H9 (cell line): ENCODE measurements around the gene TMA7. TPM values are rescaled to one million over a fixed set of nuclear protein-coding genes. Genes with fewer than 3 reads are reported as not detected.

ENCODE experiments used
- DNase-seq: peaks from one replicate; pipeline ENCODE4 v3.0.0-alpha.2; 2017
- H2AFZ ChIP-seq: one replicate; pipeline ENCODE4 v1.6.1; 2013; ENCODE audit warnings: mild to moderate bottlenecking, low read length, control low read depth, moderate library complexity
- H2AK5ac ChIP-seq: 2 replicates; pipeline ENCODE4 v1.6.1; 2013; ENCODE audit warnings: low read length, control low read depth, mixed read lengths; ENCODE audit not compliant: insufficient read length
- H2BK120ac ChIP-seq: one replicate; pipeline ENCODE4 v1.6.1; 2013; ENCODE audit warnings: low read depth, mild to moderate bottlenecking, low read length, control low read depth, inconsistent platforms; ENCODE audit not compliant: poor library complexity, severe bottlenecking
- H2BK12ac ChIP-seq: 2 replicates; pipeline ENCODE4 v1.6.1; 2013; ENCODE audit warnings: low read length, control low read depth, mixed read lengths, low read depth; ENCODE audit not compliant: insufficient read length
- H2BK15ac ChIP-seq: 2 replicates; pipeline ENCODE4 v1.6.1; 2013; ENCODE audit warnings: low read depth, low read length, control low read depth
- H2BK20ac ChIP-seq: one replicate; pipeline ENCODE4 v1.6.1; 2013; ENCODE audit warnings: low read depth, mild to moderate bottlenecking, low read length, control low read depth, inconsistent platforms; ENCODE audit not compliant: poor library complexity, severe bottlenecking
- H2BK5ac ChIP-seq: 2 replicates; pipeline ENCODE4 v1.6.1; 2013; ENCODE audit warnings: low read length, control low read depth, mixed read lengths; ENCODE audit not compliant: insufficient read length
- H3K14ac ChIP-seq: 2 replicates; pipeline ENCODE4 v1.6.1; 2013; ENCODE audit warnings: low read length, control low read depth; ENCODE audit not compliant: insufficient read depth
- H3K18ac ChIP-seq: 2 replicates; pipeline ENCODE4 v1.6.1; 2013; ENCODE audit warnings: low read depth, mild to moderate bottlenecking, mixed read lengths, low read length, control low read depth; ENCODE audit not compliant: insufficient read length
- H3K23ac ChIP-seq: 2 replicates; pipeline ENCODE4 v1.6.1; 2013; ENCODE audit warnings: low read length, control low read depth, mixed read lengths, low read depth; ENCODE audit not compliant: insufficient read length
- H3K23me2 ChIP-seq: 2 replicates; pipeline ENCODE4 v1.6.1; 2013; ENCODE audit warnings: low read depth, mild to moderate bottlenecking, mixed read lengths, low read length, control low read depth; ENCODE audit not compliant: insufficient read length, poor library complexity, severe bottlenecking
- H3K27ac ChIP-seq: 2 replicates; pipeline ENCODE4 v1.5.1; 2013; ENCODE audit warnings: low read length, control low read depth, mixed read lengths, low read depth; ENCODE audit not compliant: insufficient read length
- H3K27me3 ChIP-seq: 2 replicates; pipeline ENCODE4 v1.6.1; 2013; ENCODE audit warnings: low read length, control low read depth, inconsistent platforms; ENCODE audit not compliant: insufficient read depth
- H3K4ac ChIP-seq: 2 replicates; pipeline ENCODE4 v1.6.1; 2013; ENCODE audit warnings: low read depth, mild to moderate bottlenecking, control low read depth, inconsistent platforms, low read length, moderate library complexity
- H3K4me1 ChIP-seq: 2 replicates; pipeline ENCODE4 v1.6.1; 2013; ENCODE audit warnings: low read length, control low read depth, inconsistent platforms; ENCODE audit not compliant: insufficient read depth
- H3K4me2 ChIP-seq: 2 replicates; pipeline ENCODE4 v1.6.1; 2013; ENCODE audit warnings: low read length, control low read depth, mixed read lengths; ENCODE audit not compliant: insufficient read length, insufficient read depth
- H3K56ac ChIP-seq: 2 replicates; pipeline ENCODE4 v1.6.1; 2013; ENCODE audit warnings: low read depth, mild to moderate bottlenecking, mixed read lengths, low read length, control low read depth; ENCODE audit not compliant: insufficient read length
- H3K79me1 ChIP-seq: 2 replicates; pipeline ENCODE4 v1.6.1; 2013; ENCODE audit warnings: low read depth, mild to moderate bottlenecking, moderate library complexity, low read length, control low read depth, inconsistent platforms; ENCODE audit not compliant: insufficient read depth, poor library complexity, severe bottlenecking
- H3K79me2 ChIP-seq: 2 replicates; pipeline ENCODE4 v1.6.1; 2013; ENCODE audit warnings: low read length, control low read depth, inconsistent platforms; ENCODE audit not compliant: insufficient read depth
- H3K9ac ChIP-seq: 2 replicates; pipeline ENCODE4 v1.6.1; 2013; ENCODE audit warnings: low read length, control low read depth, mixed read lengths; ENCODE audit not compliant: insufficient read length; ENCODE audit errors: extremely low read depth
- H3K9me3 ChIP-seq: one replicate; pipeline ENCODE4 v1.6.1; 2013; ENCODE audit warnings: low read depth, low read length, inconsistent platforms; ENCODE audit not compliant: control insufficient read depth
- H3T11ph ChIP-seq: one replicate; pipeline ENCODE4 v1.6.1; 2013; ENCODE audit warnings: mild to moderate bottlenecking, low read length, control low read depth, inconsistent platforms
- H4K20me1 ChIP-seq: one replicate; pipeline ENCODE4 v1.6.1; 2013; ENCODE audit not compliant: control insufficient read depth, insufficient read length, insufficient read depth
- H4K5ac ChIP-seq: 2 replicates; pipeline ENCODE4 v1.6.1; 2013; ENCODE audit warnings: low read depth, mild to moderate bottlenecking, mixed read lengths, low read length, control low read depth; ENCODE audit not compliant: insufficient read length
- H4K8ac ChIP-seq: replicated peaks from 2 replicates; pipeline ENCODE4 v1.6.1; 2013; ENCODE audit warnings: low read length, control low read depth, mixed read lengths, low read depth; ENCODE audit not compliant: insufficient read length
- H4K91ac ChIP-seq: 2 replicates; pipeline ENCODE4 v1.6.1; 2013; ENCODE audit warnings: low read depth, mild to moderate bottlenecking, moderate library complexity, mixed read lengths, low read length, control low read depth; ENCODE audit not compliant: insufficient read length
- H3K27ac Mint-ChIP-seq, 3 experiments: 2 replicates in 2 of 3; 3 replicates in 1 of 3; pipeline ENCODE4 v1.8.0; 2020 to 2021; ENCODE audit warnings: mixed read lengths in 3 of 3, mild to moderate bottlenecking in 1 of 3, moderate library complexity in 1 of 3
- H3K27me3 Mint-ChIP-seq: 2 replicates; pipeline ENCODE4 v1.8.0; 2021; ENCODE audit warnings: low read depth, mild to moderate bottlenecking, moderate library complexity, mixed read lengths
- H3K36me3 Mint-ChIP-seq, 3 experiments: 2 replicates in 2 of 3; 3 replicates in 1 of 3; pipeline ENCODE4 v1.8.0; 2020 to 2021; ENCODE audit warnings: low read depth in 3 of 3, mixed read lengths in 3 of 3; ENCODE audit not compliant: insufficient read depth in 1 of 3
- H3K4me1 Mint-ChIP-seq, 2 experiments: 2 replicates each; pipeline ENCODE4 v1.8.0; 2020; ENCODE audit warnings: mixed read lengths in 2 of 2
- H3K4me3 Mint-ChIP-seq, 2 experiments: 2 replicates in 1 of 2; 3 replicates in 1 of 2; pipeline ENCODE4 v1.8.0; 2020 to 2021; ENCODE audit warnings: mild to moderate bottlenecking in 2 of 2, mixed read lengths in 2 of 2, moderate library complexity in 1 of 2
- H3K9me3 Mint-ChIP-seq, 2 experiments: 2 replicates in 1 of 2; 3 replicates in 1 of 2; pipeline ENCODE4 v1.8.0; 2020; ENCODE audit warnings: mild to moderate bottlenecking in 2 of 2, mixed read lengths in 2 of 2, moderate library complexity in 1 of 2
- CTCF ChIP-seq: fragments of 200-600 bp; sonication (generic); conservative IDR thresholded peaks from 3 replicates; pipeline ENCODE4 v1.8.0; 2021; ENCODE audit warnings: antibody characterized with exemption, mild to moderate bottlenecking
- WGBS: extraction: QIAGEN DNeasy Blood & Tissue Kit; methylation state at CpG from one replicate; pipeline ENCODE4 v1.1.7; 2013; ENCODE audit warnings: missing lambda C conversion rate, low lambda C conversion rate, mixed read lengths; ENCODE audit not compliant: insufficient read length; ENCODE audit errors: extremely low coverage; 5-methylcytosine and 5-hydroxymethylcytosine counted together
- total RNA-seq: library from RNA; stranded (reverse); gene quantifications from 2 replicates; pipeline ENCODE4 v1.2.1, GENCODE V29; 2021

Gene TMA7
- total RNA-seq, 1 experiment from 2014 or later: 305 TPM

GRCh38 chr3:48407542-48408099, 32.4 kb upstream of the TMA7 start:
- H3K23ac ChIP-seq: no peak overlapping the region
- no peak overlapping the region for H3K4ac ChIP-seq
- Mint-ChIP-seq H3K4me3 (no peak overlapping the region), H3K36me3 (peaks cover 56 to 95% (median 90%) of the 10 kb centered on the region in 3 experiments), H3K27me3 (no peaks in the 10 kb centered on the region; the same call in 1 of the 2 replicates), H3K4me1 (no peaks in the 10 kb centered on the region), H3K9me3 (no peaks in the 10 kb centered on the region), H3K27ac (no peak overlapping the region; a peak in 2 of 7 replicates)
- no peak overlapping the region for H2AK5ac ChIP-seq
- no peaks in the 10 kb centered on the region for H3K27me3 ChIP-seq
- H3K56ac ChIP-seq: no peak overlapping the region
- H3K4me1 ChIP-seq: no peaks in the 10 kb centered on the region
- WGBS: no CpG with 5 or more reads among the region's 8 CpGs
- no peaks in the 10 kb centered on the region for H3K79me1 ChIP-seq
- H3K79me2 ChIP-seq: no peaks in the 10 kb centered on the region
- no peak overlapping the region for H2BK12ac ChIP-seq
- no peaks in the 10 kb centered on the region for H4K20me1 ChIP-seq
- no peak overlapping the region for H3T11ph ChIP-seq
- H3K14ac ChIP-seq: no peak overlapping the region
- no peak for DNase-seq
- H3K4me2 ChIP-seq: no peak overlapping the region
- H3K9ac ChIP-seq: no peak overlapping the region
- no peak overlapping the region for H4K8ac ChIP-seq
- no peak overlapping the region for H4K5ac ChIP-seq
- H3K23me2 ChIP-seq: no peaks in the 10 kb centered on the region
- H3K9me3 ChIP-seq: no peaks in the 10 kb centered on the region
- no peak overlapping the region for H2BK5ac ChIP-seq
- no peak overlapping the region for H2BK20ac ChIP-seq
- H2BK120ac ChIP-seq: no peak overlapping the region
- no peak overlapping the region for H3K18ac ChIP-seq
- no peak overlapping the region for H2BK15ac ChIP-seq
- H2AFZ ChIP-seq: no peak overlapping the region
- TF ChIP-seq CTCF: no peak
- no peak overlapping the region for H3K27ac ChIP-seq
- H4K91ac ChIP-seq: no peak overlapping the region
